Ramos (cell line): ENCODE data around the gene GNAI2.
"Not testable (repeated sequence)": the region's sequence is repeated elsewhere in the genome, so short reads cannot be mapped to it uniquely, and the experiment has no call there.

Source experiments
- in situ Hi-C: fragments of 300-500 bp; cut with MboI; formaldehyde crosslinking; loops from one replicate; pipeline ENCODE4 v1.14.3; 2022; ENCODE audit warnings: low sequenced_read_pairs; ENCODE audit not compliant: unreplicated experiment

GNAI2 gene

DNA sequence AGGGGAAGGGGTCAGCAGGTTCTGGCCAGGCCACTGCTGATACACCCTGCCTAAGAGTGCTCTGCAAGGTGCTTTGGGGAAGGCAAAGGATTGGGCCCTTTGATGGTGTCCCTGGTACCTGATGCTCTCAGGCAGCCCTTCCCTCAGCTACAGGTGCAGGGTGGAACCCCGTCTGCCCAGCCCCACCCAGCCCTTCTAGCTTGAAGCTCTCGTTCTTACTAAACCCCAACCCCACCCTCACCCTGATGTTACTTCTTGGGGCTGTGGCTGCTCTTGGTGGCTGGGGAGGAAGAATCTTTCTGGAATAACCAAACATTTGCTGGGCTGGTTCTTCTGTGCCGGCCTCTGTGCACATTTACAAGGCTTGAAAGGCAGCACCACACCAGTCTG is 6.4 kb downstream of the GNAI2 start:
- in situ Hi-C loops: no loop called here

DNA sequence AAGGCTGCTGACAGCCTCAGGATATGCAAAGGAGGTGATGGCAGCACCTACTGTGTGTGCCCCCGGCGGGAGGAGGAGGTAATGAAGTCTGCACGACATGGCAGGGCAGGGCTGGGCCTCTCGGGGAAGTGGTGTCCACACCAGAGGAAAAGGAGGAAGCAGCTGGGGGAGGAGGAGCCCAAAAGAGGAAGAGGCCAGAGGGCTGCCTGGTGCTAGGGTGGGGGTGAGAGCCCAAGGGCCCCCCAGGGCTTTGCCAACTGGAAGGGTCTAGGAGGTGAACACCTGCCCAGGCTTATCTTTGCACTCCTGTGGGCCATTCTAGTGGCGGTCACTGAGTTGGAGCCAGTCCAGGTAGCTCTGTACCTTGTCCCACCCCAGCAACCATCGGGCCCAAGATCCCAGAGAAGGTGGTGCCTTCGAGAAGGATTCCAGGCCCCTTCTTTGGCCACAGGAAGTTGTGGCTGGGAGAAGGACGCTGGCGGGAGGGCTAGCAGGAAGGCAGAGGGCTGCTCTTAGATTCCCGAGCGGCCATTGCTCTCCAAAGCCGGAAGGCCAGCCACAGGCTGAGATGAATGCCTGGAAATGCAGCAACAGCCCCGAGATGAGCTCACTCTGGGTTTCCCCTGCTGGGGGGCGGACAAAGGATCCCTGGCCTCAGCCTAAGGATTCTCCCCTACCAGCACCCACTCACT is 7.0 kb downstream of the GNAI2 start:
- in situ Hi-C loops: no loop called here

DNA sequence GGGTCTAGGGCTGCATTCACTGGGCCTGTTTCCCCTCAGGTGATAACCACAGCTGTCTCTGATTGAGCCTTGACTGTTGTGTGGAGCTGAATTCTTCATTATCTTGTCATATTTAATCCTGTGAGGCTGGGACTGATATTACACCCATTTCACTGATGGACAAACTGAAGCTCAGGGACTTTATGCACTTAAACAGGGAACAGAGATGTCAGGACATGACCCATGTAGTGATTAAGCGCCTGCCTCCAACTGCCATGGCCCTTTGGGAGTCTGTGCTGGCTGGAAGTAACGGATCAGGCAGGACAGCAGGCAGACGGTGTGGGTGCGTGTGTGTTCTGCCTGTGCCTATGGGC is 7.5 kb downstream of the GNAI2 start:
- in situ Hi-C loops: no loop called here

DNA sequence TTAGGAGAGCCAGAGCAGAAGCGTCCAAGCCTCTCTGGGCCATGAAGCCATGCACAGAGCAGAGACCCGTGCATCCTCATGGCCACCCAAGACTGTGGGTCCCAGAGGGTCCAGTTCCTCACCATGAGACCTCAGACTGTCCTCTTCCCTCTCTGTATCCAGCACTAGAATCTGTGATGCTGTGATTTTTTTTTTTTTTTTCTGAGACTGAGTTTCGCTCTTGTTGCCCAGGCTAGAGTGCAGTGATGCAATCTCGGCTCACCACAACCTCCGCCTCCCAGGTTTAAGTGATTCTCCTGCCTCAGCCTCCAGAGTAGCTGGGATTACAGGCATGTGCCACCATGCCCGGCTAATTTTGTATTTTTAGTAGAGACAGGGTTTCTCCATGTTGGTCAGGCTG is 8.8 kb downstream of the GNAI2 start:
- in situ Hi-C loops: not testable (repeated sequence)

DNA sequence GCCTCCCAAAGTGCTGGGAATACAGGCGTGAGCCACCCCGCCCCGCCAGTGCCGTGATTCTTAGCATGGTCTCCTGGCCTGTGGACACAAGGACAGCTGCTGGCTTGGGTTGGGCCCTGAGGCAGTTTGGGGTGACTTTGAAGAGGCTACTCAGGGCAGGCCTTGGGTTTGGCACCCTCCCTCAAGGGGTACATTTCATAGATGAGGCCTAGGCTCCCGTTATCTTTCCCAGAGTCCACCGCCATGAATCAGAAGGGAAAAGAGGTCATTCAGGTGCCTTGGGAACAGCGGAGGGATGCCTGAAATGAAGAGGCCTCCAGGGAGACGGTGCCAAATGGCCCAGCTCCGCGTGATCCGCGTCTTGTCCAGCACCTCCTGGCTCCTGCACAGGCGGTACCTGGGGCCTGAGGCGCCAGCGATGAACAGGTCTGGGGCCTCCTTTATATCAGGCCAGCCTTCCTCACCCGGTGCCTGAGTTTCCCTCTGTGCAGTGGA is 9.3 kb downstream of the GNAI2 start:
- in situ Hi-C loops: no loop called here

DNA sequence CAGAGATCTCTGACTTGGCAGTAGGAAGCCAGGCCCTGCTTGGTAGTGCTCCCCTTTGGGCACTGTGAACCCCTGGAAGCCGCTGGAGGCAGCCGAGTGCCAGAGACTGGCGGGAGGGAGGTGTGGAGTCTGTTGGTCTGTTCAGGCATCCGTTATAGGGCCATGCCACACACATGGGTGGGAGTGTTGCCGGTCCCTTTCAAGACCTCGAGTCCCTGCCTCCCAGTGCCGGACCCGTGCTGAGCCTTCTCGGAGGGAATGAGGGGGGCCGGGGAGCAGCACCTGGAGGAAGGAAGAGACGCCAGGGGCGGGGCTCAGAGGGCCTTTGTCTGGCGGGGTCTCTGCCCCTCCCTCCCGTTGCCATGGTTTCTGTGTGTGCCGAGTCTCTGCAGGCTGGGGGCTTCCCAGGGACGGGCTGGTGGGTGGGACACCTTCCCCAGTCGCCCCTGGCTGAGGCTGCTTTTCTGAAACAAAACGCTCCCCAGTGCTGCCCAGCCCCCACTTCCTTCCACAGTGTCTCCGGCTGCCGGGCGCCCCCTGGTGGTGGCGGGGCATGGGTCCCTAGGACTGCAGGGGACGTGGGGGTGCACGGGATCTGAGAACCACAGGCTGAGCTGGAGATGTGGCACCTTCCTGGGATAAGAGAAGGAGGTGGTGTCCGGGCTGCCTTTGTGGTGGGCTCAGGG is 10.0 kb downstream of the GNAI2 start:
- in situ Hi-C loops: no loop called here

DNA sequence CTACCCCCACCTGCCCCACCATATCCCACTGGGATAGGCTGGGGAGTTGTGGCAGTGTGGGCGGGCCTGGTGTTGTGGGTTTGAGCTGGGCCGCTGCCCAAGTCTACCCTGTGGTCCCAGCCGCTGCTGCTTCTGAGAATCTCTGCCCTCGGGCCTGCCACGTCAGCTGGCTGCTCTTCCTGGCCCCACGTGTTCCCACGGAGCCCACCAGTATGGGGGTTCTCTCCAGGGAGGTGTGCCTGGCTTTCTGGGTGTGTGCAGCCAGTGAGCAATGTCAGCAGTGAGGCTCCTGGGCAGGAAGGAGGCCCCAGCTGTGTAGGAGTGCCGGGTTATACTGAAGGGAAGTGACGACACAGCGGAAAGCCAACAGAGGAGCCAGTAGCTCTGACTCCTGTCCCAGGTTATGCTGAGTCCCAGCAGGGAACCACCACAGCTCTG is 10.5 kb downstream of the GNAI2 start:
- in situ Hi-C loops: no loop called here

DNA sequence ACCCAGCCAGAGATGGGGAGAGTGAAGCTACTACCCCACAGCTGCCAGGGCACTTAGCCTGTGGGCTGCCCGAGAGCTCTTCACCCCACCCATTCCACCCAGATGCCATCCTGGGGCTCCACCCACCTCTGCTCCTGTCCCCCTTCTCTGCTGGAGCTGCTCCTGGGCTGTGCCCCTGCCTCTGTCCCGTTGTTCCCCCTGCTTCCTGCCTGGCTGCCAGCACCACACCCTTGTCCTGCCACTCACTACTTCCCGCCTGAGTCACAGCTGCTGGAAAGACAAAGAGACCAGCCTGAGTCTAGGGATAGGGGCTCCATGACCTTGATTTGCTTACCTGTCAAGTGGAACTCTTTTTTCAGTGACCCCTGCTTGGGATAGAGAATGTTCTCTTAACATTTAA is 12.4 kb downstream of the GNAI2 start:
- in situ Hi-C loops: no loop called here

DNA sequence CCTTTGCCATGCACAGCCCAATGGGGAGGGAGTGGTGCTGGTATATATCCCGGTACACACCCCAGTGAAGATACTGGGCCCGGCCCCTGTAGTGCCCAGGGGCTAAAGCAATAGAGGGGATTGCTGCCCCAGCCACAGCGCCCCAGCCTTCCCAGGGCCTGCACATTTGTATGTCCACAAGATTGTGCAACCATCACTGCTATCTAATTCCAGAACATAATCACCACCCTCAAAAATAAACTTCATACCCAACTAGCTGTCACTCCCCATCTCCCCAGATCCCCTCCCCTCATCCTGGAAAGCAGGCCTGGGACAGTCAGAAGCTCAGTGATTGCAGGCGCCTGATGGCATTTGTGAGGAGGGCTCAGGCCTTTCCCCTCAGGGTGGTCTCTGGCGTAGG is 13.5 kb downstream of the GNAI2 start:
- in situ Hi-C loops: no loop called here

DNA sequence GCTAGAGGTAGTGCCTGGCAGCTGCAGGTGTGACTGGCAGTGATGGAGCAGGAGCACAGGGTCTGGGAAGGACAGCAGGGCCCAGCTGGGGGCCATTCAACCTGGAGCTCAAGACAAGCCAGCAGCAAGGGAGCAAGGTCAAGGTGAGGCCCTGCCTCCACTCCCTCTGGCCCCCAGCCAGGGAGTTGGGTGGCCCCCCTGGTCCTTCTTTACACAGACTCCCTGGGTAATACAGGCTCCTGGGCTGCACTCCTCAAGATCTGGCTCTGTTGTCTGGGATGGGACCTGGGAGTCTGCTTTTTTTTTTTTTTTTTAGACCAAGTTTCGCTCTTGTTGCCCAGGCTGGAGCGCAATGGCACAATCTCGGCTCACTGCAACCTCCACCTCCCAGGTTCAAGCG is 14.5 kb downstream of the GNAI2 start:
- in situ Hi-C loops: no loop called here

DNA sequence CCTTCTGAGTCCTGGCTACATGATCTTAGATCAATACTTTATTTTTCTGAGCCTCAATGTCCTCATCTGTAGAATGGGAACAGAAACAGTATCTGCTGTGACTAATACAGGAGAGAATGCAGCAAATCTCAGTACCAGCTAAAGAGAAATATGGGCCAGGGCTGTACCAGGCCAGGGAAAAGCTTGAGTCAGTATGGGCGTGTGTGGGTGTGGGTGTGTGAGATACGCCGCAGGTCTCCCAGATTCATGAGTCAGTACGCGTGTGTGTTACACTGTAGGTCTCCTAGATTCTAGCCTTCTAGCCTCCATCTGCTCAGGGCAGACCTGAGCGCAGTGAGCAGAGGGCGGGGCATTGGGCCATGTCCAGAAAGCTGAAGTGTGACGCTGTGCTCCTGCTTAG is 15.2 kb downstream of the GNAI2 start:
- in situ Hi-C loops: no loop called here

DNA sequence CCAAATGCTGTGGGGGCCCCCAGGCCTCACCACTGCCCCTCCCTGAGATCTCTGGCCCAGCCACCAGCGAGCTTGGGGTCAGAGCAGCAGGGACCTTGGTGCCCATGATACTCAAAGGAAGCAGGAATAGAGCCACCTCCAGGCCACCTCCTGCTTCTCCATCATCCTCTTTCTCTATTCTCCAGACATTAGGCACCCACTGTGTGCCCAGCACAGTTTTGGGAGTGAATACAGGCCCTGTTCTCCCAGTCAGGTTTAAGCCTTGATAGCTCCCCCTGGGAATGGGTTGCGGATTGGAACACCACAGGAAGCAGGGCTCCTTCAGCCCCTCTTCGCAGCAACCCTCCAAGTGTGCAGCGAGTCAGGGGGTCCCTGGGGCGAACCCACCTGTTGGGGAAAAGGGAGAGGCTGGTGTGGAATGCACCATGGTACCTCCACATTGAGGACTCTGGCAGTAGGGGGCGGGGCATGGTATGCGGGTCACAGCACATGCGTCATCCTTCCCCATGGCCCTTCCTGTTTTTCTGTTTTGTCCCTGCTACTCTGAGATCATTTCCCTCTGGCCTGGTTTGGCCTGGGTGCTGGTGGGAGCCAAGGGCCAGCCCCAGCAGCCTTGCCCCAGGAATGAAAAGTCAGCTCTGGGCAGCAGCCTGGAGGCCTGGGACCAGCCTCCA is 18.7 kb downstream of the GNAI2 start:
- in situ Hi-C loops: no loop called here

DNA sequence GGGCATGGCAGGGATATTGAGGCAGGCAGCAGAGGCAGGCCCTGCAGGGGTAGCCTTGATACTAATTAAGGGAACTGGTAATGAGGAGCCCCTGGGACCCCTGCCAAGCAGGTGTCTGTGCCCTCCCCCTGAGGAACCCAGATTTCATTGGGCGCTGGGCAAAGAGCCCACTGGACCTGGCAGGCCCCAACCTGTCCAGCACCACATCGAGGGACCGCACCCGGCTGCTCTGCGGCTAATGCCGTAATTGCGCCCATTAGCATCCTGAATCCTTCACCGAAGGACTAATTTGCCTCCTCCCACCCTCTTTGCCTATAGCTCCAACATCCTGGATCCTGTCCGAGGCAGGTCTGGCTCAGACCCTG is 19.2 kb downstream of the GNAI2 start:
- in situ Hi-C loops: no loop called here

DNA sequence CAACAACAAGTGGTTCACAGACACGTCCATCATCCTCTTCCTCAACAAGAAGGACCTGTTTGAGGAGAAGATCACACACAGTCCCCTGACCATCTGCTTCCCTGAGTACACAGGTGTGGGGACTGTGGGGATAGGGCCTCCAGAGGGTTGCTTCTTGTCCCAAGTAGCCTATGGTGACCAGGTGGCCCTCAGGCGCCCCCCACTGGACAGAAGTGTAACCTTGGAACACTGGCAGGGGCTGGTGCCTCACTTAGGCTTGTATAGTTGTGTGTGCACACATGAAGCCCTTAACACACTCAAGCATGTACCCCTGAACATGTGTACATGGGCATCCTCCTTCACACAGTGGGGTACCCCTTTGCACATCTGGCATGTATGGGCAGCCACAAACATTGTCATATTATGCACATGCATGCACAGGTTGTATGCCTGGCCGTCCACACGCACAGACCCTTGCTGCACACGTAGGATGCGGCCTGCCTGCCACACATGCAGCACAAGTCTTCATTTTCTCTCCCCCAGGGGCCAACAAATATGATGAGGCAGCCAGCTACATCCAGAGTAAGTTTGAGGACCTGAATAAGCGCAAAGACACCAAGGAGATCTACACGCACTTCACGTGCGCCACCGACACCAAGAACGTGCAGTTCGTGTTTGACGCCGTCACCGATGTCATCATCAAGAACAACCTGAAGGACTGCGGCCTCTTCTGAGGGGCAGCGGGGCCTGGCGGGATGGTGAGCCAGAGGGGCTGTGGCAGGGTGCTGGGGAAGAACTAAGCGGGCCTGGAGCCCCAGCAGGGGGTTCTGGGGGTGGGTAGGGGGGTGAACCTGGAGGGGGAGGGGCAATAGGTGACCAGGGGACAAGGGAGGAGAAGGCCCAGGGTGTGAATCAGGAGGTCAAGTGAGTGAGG is 21.2 kb downstream of the GNAI2 start:
- in situ Hi-C loops: no loop called here

DNA sequence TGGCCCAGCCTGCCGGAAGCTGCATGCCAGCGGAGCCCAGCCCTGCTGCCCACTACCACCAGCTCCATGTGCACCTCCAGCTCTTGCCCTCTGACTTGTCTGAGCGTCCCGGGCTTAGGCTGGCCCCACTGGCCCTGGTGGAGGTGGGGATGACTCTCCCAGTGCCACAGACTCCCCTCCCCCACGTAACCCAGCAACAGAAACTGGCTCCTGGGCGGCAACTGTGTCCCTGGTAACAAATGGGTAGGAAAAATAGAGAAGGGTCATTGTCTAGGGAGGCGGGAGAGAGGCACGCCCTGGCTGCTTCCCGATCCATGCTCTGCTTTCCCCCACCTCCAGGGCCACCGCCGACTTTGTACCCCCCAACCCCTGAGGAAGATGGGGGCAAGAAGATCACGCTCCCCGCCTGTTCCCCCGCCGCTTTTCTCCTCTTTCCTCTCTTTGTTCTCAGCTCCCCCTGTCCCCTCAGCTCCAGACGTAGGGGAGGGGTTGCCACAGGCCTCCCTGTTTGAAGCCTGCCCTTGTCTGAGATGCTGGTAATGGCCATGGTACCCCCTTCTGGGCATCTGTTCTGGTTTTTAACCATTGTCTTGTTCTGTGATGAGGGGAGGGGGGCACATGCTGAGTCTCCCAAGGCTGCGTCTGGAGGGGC is 22.2 kb downstream of the GNAI2 start:
- in situ Hi-C loops: no loop called here

DNA sequence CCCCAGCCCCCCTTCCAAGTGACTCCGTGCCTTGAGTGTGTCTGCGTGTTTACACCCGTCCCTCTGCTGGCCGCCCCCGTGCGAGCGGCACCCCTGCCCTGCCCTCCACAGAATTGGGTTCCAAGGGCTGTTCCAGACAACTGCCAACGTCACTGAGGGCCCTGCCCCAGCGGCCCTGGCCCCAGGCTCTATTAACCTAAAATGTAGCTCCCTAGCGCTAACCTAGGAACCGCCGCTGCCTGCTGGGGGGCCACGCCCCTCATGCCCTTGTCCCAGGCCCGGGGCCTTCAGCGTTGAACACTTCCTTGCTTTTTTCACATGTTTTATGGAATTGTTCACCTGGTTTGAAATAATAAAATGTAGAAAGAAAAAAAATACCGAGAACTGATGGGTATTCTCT is 23.0 kb downstream of the GNAI2 start:
- in situ Hi-C loops: no loop called here

DNA sequence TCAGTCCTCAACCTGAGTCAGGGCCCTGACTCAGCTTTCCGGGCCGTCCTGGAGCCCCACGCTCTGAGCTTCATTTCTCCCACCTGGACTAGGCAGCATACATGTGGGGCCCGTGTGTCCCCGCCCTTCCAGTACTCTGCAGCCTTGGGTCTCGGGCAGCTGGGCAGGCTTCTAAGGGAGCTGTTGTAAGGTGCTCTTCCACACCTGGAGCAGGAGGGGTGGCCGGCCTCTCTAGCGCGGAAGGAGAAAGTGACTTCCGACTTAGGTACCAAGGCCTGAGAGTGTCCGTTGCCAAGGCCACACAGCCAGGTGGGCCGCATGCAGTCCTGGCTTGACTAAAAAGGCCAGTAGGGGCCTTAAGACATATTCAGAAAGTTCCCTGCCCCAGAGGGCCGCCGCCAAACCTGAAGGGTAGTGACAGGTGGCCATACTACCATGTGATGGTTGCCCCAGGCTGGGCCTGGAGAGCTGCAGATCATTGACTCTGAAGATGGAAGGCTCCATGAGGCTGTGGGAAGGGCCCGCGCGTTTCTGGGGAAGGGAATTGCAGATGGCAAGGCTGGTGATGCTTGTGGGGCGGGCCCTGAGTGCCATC is 23.5 kb downstream of the GNAI2 start:
- in situ Hi-C loops: no loop called here

DNA sequence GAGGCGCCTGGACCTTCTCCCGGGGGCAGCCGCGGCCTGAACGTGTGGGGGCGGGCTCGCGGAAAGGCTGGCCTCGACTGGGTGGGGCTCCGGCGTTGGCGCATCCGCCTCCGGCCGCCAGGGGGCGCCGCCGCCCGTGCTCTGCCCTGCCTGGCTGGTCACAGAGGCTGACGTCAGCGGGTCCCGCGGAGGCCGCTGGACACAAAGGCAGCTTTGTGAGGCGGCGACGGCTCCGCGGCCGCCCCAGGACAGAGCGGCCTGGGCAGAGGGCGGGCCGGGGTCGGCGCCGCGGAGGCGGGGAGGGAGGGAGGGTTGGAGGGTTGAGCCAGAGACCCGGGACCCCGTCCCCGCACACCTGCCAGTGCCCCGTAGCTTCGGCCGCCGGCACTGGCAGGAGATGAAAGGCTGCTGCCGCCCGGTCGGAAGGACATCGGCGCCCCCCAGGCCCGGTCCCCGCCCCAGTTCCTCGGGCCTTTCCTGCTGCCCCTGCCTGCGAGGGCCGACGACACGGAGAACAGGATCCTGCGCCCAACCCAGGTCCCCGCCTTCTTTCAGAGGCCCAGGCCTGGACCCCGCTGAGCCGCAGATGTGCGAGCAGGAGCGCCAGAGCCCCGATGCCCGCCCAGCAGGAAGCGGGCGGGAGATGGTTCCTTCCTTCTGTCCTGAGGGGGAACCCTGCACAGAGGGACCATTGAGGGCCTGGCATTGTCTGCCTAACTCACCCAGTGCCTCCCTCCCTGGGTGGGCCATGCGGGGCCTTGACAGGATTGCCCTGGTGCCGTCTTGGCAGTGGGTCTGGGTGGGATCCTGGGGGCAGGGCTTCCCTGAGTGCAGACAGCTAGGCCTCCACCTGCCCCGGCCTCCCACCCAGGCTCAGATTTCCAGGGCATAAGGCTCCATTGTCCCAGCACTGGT is 24.3 kb downstream of the GNAI2 start:
- in situ Hi-C loops: no loop called here
